Hepatocyte (in vitro differentiated cells): ENCODE results near the gene FBH1. TPM values are rescaled to one million over a fixed set of nuclear protein-coding genes. Genes with fewer than 3 reads are reported as not detected.
A peak's percentile ranks its signal among the peaks of the same experiment; 100 is the strongest.

Source experiments
- DNase-seq: peaks from one replicate; pipeline ENCODE4 v3.0.0-alpha.2; 2016; ENCODE audit warnings: low spot score
- H2AFZ ChIP-seq: fragments of 200-600 bp; sonication (generic); 2 replicates; pipeline ENCODE4 v1.6.0; 2016; ENCODE audit warnings: antibody characterized with exemption, mild to moderate bottlenecking
- H3K27ac ChIP-seq: fragments of 200-600 bp; sonication (generic); 2 replicates; pipeline ENCODE4 v1.5.1; 2016; ENCODE audit warnings: mild to moderate bottlenecking
- H3K27me3 ChIP-seq: fragments of 200-600 bp; sonication (generic); 2 replicates; pipeline ENCODE4 v1.6.1; 2016
- H3K36me3 ChIP-seq: fragments of 200-600 bp; sonication (generic); replicated peaks from 2 replicates; pipeline ENCODE4 v1.5.1; 2016; ENCODE audit warnings: low read depth; ENCODE audit not compliant: insufficient read depth
- H3K4me1 ChIP-seq: fragments of 200-600 bp; sonication (generic); 2 replicates; pipeline ENCODE4 v1.5.1; 2016; ENCODE audit warnings: mild to moderate bottlenecking, moderate library complexity; ENCODE audit not compliant: insufficient read depth
- H3K4me2 ChIP-seq: fragments of 200-600 bp; sonication (generic); 2 replicates; pipeline ENCODE4 v1.6.0; 2016
- H3K4me3 ChIP-seq: fragments of 200-600 bp; sonication (generic); 2 replicates; pipeline ENCODE4 v1.5.1; 2016; ENCODE audit warnings: mild to moderate bottlenecking
- H3K79me2 ChIP-seq: fragments of 200-600 bp; sonication (generic); 2 replicates; pipeline ENCODE4 v1.6.0; 2017; ENCODE audit warnings: mild to moderate bottlenecking
- H3K9me2 ChIP-seq: fragments of 200-600 bp; sonication (generic); replicated peaks from 2 replicates; pipeline ENCODE4 v1.6.0; 2017; ENCODE audit warnings: mild to moderate bottlenecking; ENCODE audit not compliant: insufficient read depth
- H3K9me3 ChIP-seq: fragments of 200-600 bp; sonication (generic); 2 replicates; pipeline ENCODE4 v1.5.1; 2016; ENCODE audit warnings: low read depth, mild to moderate bottlenecking
- H4K20me1 ChIP-seq: fragments of 200-600 bp; sonication (generic); 2 replicates; pipeline ENCODE4 v1.6.0; 2016; ENCODE audit warnings: mild to moderate bottlenecking; ENCODE audit not compliant: insufficient read depth, poor library complexity, severe bottlenecking
- CTCF ChIP-seq: fragments of 200-600 bp; sonication (generic); IDR thresholded peaks from 2 replicates; pipeline ENCODE4 v1.5.1; 2016; ENCODE audit warnings: antibody characterized with exemption, mild to moderate bottlenecking; ENCODE audit not compliant: poor library complexity
- EZH2 ChIP-seq: fragments of 200-600 bp; sonication (generic); IDR thresholded peaks from 2 replicates; pipeline ENCODE4 v1.6.1; 2016; ENCODE audit warnings: antibody characterized with exemption, mild to moderate bottlenecking, borderline replicate concordance
- EZH2phosphoT487 ChIP-seq: fragments of 200-600 bp; sonication (generic); IDR thresholded peaks from one replicate; pipeline ENCODE4 v1.6.1; 2018; ENCODE audit warnings: antibody characterized with exemption, mild to moderate bottlenecking, low read depth, moderate library complexity; ENCODE audit not compliant: unreplicated experiment, severe bottlenecking
- WGBS: methylation state at CpG from one replicate; pipeline ENCODE4 v1.1.6; 2016; ENCODE audit warnings: low lambda C conversion rate; ENCODE audit errors: missing lambda C conversion rate; 5-methylcytosine and 5-hydroxymethylcytosine counted together
- polyA plus RNA-seq: library from polyadenylated mRNA; unstranded; fragments of >200 nt; fragmentation: Nextera tagmentation; extraction: Ambion mirVana; gene quantifications from 2 replicates; pipeline ENCODE4 v1.2.1, GENCODE V29; 2016
- total RNA-seq: library from RNA; depleted of rRNA; stranded (reverse); fragments of >200 nt; gene quantifications from 2 replicates; pipeline ENCODE4 v1.2.3, GENCODE V29; 2014

Gene FBH1
- total and polyA plus RNA-seq, 2 experiments from 2014 or later = 66.4 to 80.3 TPM

GRCh38 chr10:5927306-5927705, 37.3 kb downstream of the FBH1 start:
- H2AFZ ChIP-seq = no peak overlapping the region
- H3K4me1 ChIP-seq = no peaks in the 10 kb centered on the region
- no peak for DNase-seq
- no peaks in the 10 kb centered on the region for H3K9me2 ChIP-seq
- no peaks in the 10 kb centered on the region for H3K9me3 ChIP-seq
- no peak overlapping the region for H3K4me3 ChIP-seq
- H3K27me3 ChIP-seq = no peaks in the 10 kb centered on the region
- no peaks in the 10 kb centered on the region for H4K20me1 ChIP-seq
- 96% methylated on average over 8 of the region's 8 CpGs for whole genome bisulfite sequencing
- H3K27ac ChIP-seq = peak overlapping the region; percentile 19
- TF ChIP-seq CTCF (no peak), EZH2phosphoT487 (no peak), EZH2 (no peak)
- no peak overlapping the region for H3K4me2 ChIP-seq
- no peaks in the 10 kb centered on the region for H3K79me2 ChIP-seq
- H3K36me3 ChIP-seq = no peaks in the 10 kb centered on the region

GRCh38 chr10:5929442-5929841, 39.4 kb downstream of the FBH1 start:
- no peaks in the 10 kb centered on the region for H3K36me3 ChIP-seq
- H4K20me1 ChIP-seq = no peaks in the 10 kb centered on the region
- H2AFZ ChIP-seq = no peak overlapping the region
- H3K27ac ChIP-seq = no peak overlapping the region
- H3K4me2 ChIP-seq = no peak overlapping the region
- no peaks in the 10 kb centered on the region for H3K9me2 ChIP-seq
- DNase-seq = no peak
- H3K27me3 ChIP-seq = no peaks in the 10 kb centered on the region
- no peak overlapping the region for H3K4me3 ChIP-seq
- H3K4me1 ChIP-seq = no peaks in the 10 kb centered on the region
- H3K79me2 ChIP-seq = no peaks in the 10 kb centered on the region
- 81% methylated on average over 8 of the region's 8 CpGs for WGBS
- no peaks in the 10 kb centered on the region for H3K9me3 ChIP-seq
- TF ChIP-seq EZH2phosphoT487 = no peak
- no peak for TF ChIP-seq CTCF
- no peak for TF ChIP-seq EZH2

- Histone ChIP-seq H2AFZ (no peak overlapping the region), H3K27me3 (no peaks in the 10 kb centered on the region), H3K4me3 (no peak overlapping the region), H3K4me1 (no peaks in the 10 kb centered on the region), H4K20me1 (no peaks in the 10 kb centered on the region), H3K9me2 (no peaks in the 10 kb centered on the region), H3K27ac (no peak overlapping the region), H3K79me2 (no peaks in the 10 kb centered on the region), H3K4me2 (no peak overlapping the region), H3K36me3 (no peaks in the 10 kb centered on the region), H3K9me3 (no peaks in the 10 kb centered on the region)
- no peak for DNase-seq
- no peak for TF ChIP-seq EZH2
- no peak for TF ChIP-seq CTCF
- TF ChIP-seq EZH2phosphoT487 = no peak
- WGBS = 95% methylated on average over 11 of the region's 11 CpGs
These were observed 40.2 kb downstream of the FBH1 start for GRCh38 chr10:5930272-5930671.

GRCh38 chr10:5932345-5932744, 42.3 kb downstream of the FBH1 start:
- H3K27ac ChIP-seq = no peak overlapping the region
- H3K27me3 ChIP-seq = no peaks in the 10 kb centered on the region
- DNase-seq = no peak
- H3K9me2 ChIP-seq = no peaks in the 10 kb centered on the region
- no peak overlapping the region for H3K4me3 ChIP-seq
- H3K9me3 ChIP-seq = no peaks in the 10 kb centered on the region
- WGBS = 93% methylated on average over 5 of the region's 5 CpGs
- no peak for TF ChIP-seq EZH2
- no peak for TF ChIP-seq CTCF
- TF ChIP-seq EZH2phosphoT487 = no peak
- no peaks in the 10 kb centered on the region for H3K36me3 ChIP-seq
- H3K79me2 ChIP-seq = no peaks in the 10 kb centered on the region
- no peak overlapping the region for H2AFZ ChIP-seq
- no peak overlapping the region for H3K4me2 ChIP-seq
- H4K20me1 ChIP-seq = no peaks in the 10 kb centered on the region
- no peaks in the 10 kb centered on the region for H3K4me1 ChIP-seq
